WERI-Rb-1 (cell line): ENCODE measurements around the gene UPK3B.
"Not testable (repeated sequence)": the region's sequence is repeated elsewhere in the genome, so short reads cannot be mapped to it uniquely, and the experiment has no call there.

Experiments used
- DNase-seq: peaks from one replicate; pipeline ENCODE4 v3.0.0-alpha.2; 2020
- H3K27ac ChIP-seq: fragments of 250-450 bp; sonication (Bioruptor Pico); 2 replicates; pipeline ENCODE4 v1.5.1; 2020; ENCODE audit warnings: mild to moderate bottlenecking, moderate library complexity
- H3K27me3 ChIP-seq: fragments of 250-450 bp; sonication (Bioruptor Pico); 2 replicates; pipeline ENCODE4 v1.5.1; 2021; ENCODE audit warnings: mild to moderate bottlenecking, low read depth, moderate library complexity; ENCODE audit not compliant: insufficient read depth, severe bottlenecking
- H3K36me3 ChIP-seq: fragments of 250-450 bp; sonication (Bioruptor Pico); 2 replicates; pipeline ENCODE4 v1.5.1; 2020; ENCODE audit warnings: mild to moderate bottlenecking, moderate library complexity
- H3K4me3 ChIP-seq: 2 replicates; pipeline ENCODE4 v1.5.1; 2011; ENCODE audit warnings: low read depth, mild to moderate bottlenecking, control low read depth, low read length
- H3K9me3 ChIP-seq: fragments of 250-450 bp; sonication (Bioruptor Pico); 2 replicates; pipeline ENCODE4 v1.5.1; 2021; ENCODE audit warnings: mild to moderate bottlenecking, moderate library complexity; ENCODE audit not compliant: severe bottlenecking
- TF ChIP-seq, protein P1 (sequence below): IDR thresholded peaks from 2 replicates; pipeline ENCODE4 v1.5.1; 2011; ENCODE audit warnings: low read depth, mild to moderate bottlenecking, control low read depth, inconsistent platforms, low read length

UPK3B gene

DNA sequence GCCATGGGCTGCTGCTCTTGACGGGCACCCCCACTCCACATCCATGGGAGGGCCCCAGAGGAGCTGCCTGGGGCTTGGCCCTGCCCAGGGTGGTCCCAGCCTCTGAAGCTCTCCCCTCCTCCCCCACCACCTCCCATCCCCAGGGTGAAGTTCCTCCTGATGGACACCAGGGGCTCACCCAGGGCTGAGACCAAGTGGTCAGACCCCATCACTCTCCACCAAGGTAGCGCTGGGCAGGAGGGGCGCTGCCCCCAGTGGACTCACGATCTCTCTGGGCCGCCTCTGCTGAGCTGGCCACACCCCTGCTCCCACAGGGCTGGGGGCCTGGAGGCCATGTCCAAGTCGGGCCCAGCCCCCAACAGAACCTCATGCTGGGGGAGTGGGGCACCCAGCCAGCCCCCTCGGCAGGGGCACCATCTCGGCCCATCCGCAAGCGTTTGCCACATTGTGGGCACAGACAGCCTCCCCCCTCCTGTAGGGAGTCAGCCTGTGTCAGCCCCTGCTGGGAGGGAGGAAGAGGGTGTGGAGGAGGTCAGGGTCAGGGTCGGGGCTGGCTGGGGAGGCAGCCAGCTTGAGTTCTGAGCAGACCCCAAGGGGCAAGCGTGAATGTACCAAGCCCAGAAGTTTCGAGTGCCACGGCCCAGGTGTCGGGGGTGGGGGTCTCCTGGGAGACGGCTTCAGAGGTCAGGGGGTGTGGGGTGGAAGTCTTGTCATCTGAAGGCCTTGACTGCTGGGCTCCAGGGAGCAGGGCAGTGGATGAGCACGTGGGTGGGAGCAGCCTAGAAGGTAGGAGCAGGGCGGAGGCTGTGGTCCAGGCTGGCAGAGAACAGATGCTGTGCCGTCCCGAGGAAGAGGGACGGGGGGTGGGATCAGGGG, 2.8 kb downstream of the UPK3B start:
- H3K9me3 ChIP-seq, result no peaks in the 10 kb centered on the region
- H3K36me3 ChIP-seq, result no peaks in the 10 kb centered on the region
- no peak overlapping the region for H3K4me3 ChIP-seq
- peak; percentile 53 for DNase-seq
- no peaks in the 10 kb centered on the region for H3K27me3 ChIP-seq
- H3K27ac ChIP-seq, result no peak overlapping the region
- TF ChIP-seq, protein P1, sequence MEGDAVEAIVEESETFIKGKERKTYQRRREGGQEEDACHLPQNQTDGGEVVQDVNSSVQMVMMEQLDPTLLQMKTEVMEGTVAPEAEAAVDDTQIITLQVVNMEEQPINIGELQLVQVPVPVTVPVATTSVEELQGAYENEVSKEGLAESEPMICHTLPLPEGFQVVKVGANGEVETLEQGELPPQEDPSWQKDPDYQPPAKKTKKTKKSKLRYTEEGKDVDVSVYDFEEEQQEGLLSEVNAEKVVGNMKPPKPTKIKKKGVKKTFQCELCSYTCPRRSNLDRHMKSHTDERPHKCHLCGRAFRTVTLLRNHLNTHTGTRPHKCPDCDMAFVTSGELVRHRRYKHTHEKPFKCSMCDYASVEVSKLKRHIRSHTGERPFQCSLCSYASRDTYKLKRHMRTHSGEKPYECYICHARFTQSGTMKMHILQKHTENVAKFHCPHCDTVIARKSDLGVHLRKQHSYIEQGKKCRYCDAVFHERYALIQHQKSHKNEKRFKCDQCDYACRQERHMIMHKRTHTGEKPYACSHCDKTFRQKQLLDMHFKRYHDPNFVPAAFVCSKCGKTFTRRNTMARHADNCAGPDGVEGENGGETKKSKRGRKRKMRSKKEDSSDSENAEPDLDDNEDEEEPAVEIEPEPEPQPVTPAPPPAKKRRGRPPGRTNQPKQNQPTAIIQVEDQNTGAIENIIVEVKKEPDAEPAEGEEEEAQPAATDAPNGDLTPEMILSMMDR, result peak; percentile 52

DNA sequence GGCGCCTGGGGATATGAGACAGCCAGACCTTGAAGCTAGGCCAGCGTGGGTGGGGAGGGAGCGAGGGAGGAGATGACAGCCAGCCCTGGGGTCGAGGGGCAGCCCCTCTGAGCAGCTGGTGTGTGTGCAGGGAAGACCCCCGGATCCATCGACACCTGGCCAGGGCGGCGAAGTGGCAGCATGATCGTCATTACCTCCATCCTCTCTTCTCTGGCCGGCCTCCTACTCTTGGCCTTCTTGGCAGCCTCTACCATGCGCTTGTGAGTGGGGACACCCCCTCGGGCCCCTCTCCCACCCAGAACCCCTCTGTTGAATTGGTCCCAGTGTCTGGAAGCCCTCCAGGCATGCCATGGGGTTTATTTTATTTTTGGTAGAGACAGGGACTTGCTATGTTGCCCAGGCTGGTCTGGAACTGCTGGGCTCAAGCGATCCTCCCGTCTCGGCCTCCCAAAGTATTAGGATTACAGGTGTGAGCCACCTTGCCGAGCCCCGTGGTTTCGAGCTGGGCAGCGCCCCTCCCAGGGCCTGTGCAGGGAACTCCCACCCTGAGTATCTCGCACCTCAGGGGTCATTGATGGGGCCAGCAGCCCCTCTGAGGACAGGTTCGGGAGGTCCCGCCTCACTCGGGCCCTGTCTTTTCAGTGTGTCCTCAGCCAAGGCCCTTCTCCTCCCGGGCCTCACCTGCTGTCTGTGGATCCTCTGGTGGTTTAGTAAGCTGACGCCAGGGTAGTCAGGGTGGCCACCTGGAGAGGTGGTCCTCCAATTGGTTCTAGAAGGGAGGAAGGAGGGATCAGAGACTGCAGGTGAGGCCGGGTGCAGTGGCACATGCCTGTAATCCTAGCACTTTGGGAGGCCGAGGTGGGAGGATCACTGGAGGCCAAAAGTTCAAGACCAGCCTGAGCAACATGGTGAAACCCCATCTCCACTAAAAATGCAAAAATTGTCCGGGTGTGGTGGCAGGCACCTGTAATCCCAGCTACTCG, 3.8 kb downstream of the UPK3B start:
- Histone ChIP-seq H3K9me3 (no peaks in the 10 kb centered on the region), H3K27ac (no peak overlapping the region), H3K4me3 (no peak overlapping the region), H3K27me3 (no peaks in the 10 kb centered on the region), H3K36me3 (no peaks in the 10 kb centered on the region)
- TF ChIP-seq, protein P1, result no peak
- no peak for DNase-seq

DNA sequence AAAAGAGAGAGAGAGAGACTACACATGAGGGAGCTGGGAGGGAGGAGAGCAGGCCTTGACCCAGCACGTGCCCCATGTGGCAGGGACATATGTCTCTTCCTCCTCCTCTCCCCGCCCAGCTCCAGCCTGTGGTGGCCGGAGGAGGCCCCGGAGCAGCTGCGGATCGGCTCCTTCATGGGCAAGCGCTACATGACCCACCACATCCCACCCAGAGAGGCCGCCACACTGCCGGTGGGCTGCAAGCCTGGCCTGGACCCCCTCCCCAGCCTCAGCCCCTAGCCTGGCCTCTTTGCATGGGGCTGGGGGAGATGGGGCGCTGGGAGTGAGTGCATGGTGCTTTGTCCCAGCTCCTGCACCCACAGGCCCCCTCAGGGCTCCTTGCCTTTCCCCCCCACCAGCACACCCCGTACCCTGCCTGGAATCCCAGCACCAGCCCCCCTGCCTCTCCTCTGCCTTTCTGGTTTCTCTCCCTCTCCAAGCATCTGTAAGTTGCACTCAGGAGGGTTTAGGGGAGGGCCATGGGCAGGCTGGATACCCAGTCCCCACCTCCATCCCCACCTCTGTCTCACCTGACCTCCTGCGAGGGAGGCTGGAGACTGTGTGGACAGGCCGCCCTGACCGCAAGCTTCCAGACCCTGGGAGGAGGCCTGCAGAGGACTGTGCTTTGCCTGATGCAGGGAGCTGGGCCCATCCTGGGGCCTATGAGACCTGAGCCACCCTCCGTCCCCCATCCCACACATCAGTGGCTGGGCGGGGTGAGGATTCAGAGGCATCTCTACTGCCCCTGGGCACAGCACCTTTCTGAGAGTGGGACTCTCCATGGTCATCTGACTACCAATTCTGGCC, 4.8 kb downstream of the UPK3B start:
- TF ChIP-seq, protein P1, result no peak
- no peaks in the 10 kb centered on the region for H3K9me3 ChIP-seq

DNA sequence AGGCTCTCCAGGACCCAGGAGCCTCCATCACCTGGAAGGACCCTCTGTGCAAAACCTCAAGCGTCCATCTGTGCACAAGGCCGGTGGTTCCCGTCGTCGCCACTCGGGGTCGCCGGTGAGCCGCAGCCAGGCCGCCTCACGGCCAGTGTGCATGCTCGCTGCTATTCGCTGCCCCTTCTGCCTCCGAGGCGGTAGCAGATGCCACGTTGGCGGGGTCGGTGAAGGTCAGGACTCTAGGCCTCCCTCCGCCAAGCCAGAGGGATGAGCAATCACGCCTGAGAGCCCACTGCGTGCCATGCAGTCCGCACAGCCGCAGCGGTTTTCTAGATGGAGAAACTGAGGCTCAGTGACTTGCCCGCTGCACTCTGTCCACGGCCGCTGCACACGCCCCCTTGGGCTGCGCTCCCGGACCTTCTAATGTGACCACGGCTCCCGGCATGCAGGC, 5.7 kb downstream of the UPK3B start:
- no peaks in the 10 kb centered on the region for H3K9me3 ChIP-seq
- H3K36me3 ChIP-seq, result no peaks in the 10 kb centered on the region
- H3K27ac ChIP-seq, result no peak overlapping the region
- H3K4me3 ChIP-seq, result no peak overlapping the region
- DNase-seq, result no peak
- no peaks in the 10 kb centered on the region for H3K27me3 ChIP-seq
- TF ChIP-seq, protein P1, result no peak

More for the DNA sequence above, 4.8 kb downstream of the UPK3B start:
- Histone ChIP-seq H3K4me3 (no peak overlapping the region), H3K36me3 (no peaks in the 10 kb centered on the region), H3K27me3 (no peaks in the 10 kb centered on the region), H3K27ac (no peak overlapping the region)
- no peak for DNase-seq

DNA sequence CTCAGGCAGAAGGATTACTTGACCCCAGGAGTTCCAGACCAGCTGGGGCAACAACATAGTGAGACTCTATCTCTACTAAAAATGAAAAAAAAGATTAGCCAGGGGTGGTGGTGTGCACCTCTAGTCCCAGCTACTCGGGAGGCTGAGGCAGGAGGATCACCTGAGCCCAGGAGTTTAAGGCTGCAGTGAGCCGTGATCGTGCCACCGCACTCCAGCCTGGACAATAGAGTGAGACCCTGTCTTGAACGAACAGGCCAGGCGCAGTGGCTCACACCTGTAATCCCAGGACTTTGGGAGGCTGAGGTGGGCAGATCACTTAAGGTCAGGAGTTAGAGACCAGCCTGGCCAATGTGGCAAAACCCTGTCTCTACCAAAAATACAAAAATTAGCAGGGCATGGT, 6.6 kb downstream of the UPK3B start:
- H3K9me3 ChIP-seq, H3K36me3 ChIP-seq, H3K27ac ChIP-seq, H3K4me3 ChIP-seq, DNase-seq, H3K27me3 ChIP-seq: not testable (repeated sequence)

DNA sequence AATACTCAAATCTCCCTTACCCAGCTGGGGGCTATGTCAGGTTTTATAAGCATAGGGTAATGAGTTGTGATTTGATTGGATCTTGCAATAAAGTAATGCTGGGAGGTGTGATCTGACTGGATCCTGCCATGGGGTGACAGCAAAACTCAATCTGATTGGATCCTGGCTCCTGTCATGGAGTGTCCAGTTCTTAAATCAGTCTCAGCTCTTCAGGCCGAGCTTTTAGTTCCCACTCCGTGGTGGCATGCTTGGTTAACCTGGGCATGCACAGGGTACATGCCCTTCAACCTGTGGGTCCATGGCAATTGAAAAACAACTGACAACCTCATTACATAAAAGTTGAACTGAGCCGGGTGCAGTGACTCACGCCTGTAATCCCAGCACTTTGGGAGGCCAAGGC, 15.8 kb downstream of the UPK3B start:
- H3K4me3 ChIP-seq, H3K36me3 ChIP-seq, H3K27ac ChIP-seq, DNase-seq, H3K27me3 ChIP-seq, H3K9me3 ChIP-seq: not testable (repeated sequence)

DNA sequence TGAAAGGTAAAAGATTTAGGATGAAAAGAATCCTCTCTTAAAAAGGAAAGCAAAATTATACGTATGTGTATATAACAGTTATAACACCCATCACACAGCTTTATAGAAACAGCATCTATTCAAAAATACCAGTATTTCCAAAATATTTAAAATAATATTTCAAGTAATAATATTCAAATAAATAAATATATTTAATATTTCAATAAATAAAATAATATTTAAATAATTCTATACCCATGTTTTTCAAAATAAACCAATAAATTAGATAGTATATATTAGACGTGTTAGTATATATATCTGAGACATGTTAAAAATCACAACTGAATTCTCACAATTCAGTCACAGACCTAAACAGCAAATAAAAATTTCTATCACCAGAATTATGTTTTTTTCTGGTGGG, 21.3 kb downstream of the UPK3B start:
- DNase-seq, H3K27ac ChIP-seq, H3K27me3 ChIP-seq, H3K36me3 ChIP-seq, H3K9me3 ChIP-seq, H3K4me3 ChIP-seq: not testable (repeated sequence)

DNA sequence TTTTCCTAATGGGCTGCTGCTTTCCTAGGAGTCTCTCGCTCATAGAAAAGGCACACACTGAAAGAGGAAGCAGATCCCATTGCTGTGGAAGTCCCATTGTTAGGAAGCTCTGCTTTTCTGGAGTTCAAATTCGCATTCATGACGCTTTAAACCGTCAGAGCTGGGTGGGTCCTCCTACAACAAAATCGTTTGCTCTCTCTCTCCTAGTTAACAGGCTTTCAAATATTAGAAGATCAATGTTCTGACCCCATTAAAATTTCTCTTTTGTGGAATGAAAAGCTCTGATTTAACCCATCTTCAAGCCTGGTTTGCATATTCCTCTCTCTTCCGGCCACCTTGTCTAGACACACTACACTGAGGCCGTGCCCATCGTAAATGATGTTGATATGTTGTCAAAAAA, 32.8 kb downstream of the UPK3B start, which contains the start of gene SPDYE16:
Gene SPDYE16, minus strand, starts transcription at position 101 of the 400 bp plus-strand sequence. CDS start 1,838 bp downstream, outside the sequence.
- DNase-seq, result not testable (repeated sequence)

More for the DNA sequence above, 32.8 kb downstream of the UPK3B start, which contains the start of gene SPDYE16:
- not testable (repeated sequence) for H3K9me3 ChIP-seq, H3K27me3 ChIP-seq, H3K27ac ChIP-seq, H3K4me3 ChIP-seq, H3K36me3 ChIP-seq
